Measurements from ENCODE around the gene DSTN. TPM values are rescaled to one million over a fixed set of nuclear protein-coding genes. Genes with fewer than 3 reads are reported as not detected.

Gene DSTN
- total and polyA plus RNA-seq, 2 donors (not counting 3 experiments of a cell fraction or from before 2014, with no cell fraction given) = 66.1 to 300 TPM

- intact Hi-C loops (cut with micrococcal nuclease) = no loop called here
- no peak for TF ChIP-seq EZH2 (IDR thresholded peaks at IDR 0.05; ENCODE audit: borderline replicate concordance, low read depth, low read length, severe bottlenecking)
- TF ChIP-seq MYC (IDR thresholded peaks at IDR 0.05; ENCODE audit: low read depth, low read length) = no peak
- TF ChIP-seq FOS (IDR thresholded peaks at IDR 0.05; ENCODE audit: borderline replicate concordance, insufficient read depth, low read length) = no peak
- no peak for TF ChIP-seq MAX (IDR thresholded peaks at IDR 0.05; ENCODE audit: insufficient read depth, insufficient read length)
- TF ChIP-seq JUN (IDR thresholded peaks at IDR 0.05; ENCODE audit: borderline replicate concordance, insufficient read depth, insufficient read length, low read depth) = no peak
- no peak for TF ChIP-seq CTCF (IDR thresholded peaks at IDR 0.05; ENCODE audit: extremely low read depth in 1 of 2, insufficient read depth in 1 of 2, low read depth in 1 of 2, low read length in 2 of 2)
- Histone ChIP-seq H3K27ac (ENCODE audit: insufficient read depth, low read depth, low read length) (no peak overlapping the region), H2AFZ (ENCODE audit: low read depth, low read length) (no peak overlapping the region), H3K9me3 (replicated peaks; ENCODE audit: control insufficient read depth, insufficient read depth, low read length) (no peaks in the 10 kb centered on the region), H3K9me1 (replicated peaks; ENCODE audit: control insufficient read depth, extremely low read depth, insufficient read depth, low read length) (no peaks in the 10 kb centered on the region), H3K79me2 (ENCODE audit: control insufficient read depth, insufficient read depth, low read length) (peaks cover 4% of the 10 kb centered on the region), H4K20me1 (replicated peaks; ENCODE audit: control insufficient read depth, extremely low read depth, insufficient read depth, low read length) (no peaks in the 10 kb centered on the region), H3K9ac (replicated peaks; ENCODE audit: extremely low read depth, insufficient read depth, low read length) (no peak overlapping the region), H3K36me3 (ENCODE audit: control insufficient read depth in 2 of 2, extremely low read depth in 1 of 2, insufficient read depth in 2 of 2, low read length in 2 of 2) (no peaks in the 10 kb centered on the region), H3K4me3 (replicated peaks in 1 of 3; ENCODE audit: insufficient read depth in 1 of 3, low read depth in 1 of 3, low read length in 3 of 3) (no peak overlapping the region), H3K4me2 (ENCODE audit: insufficient read depth, low read length) (no peak overlapping the region), H3K4me1 (ENCODE audit: control insufficient read depth, extremely low read depth, insufficient read depth, low read length) (peaks cover 12% of the 10 kb centered on the region), H3K27me3 (ENCODE audit: control insufficient read depth in 2 of 2, insufficient read depth in 2 of 2, low read length in 2 of 2) (no peaks in the 10 kb centered on the region)
- dilution Hi-C loops (cut with MboI; ENCODE audit: extremely low pct_ligation_motif_present, low sequenced_read_pairs) = no loop called here
- BruUV-seq (replicated peaks) = no TSS peak
- FAIRE-seq (no peak), DNase-seq (ENCODE audit: low read depth, low spot score) (no peak)
- ChIA-PET CTCF (interaction anchor here (0.6 to 0.7 kb wide), 2 partner anchors 27 to 29 kb away, joined by 3 read pairs; no protein-coding TSS in a partner anchor), POLR2A (interaction anchor here (0.7 kb wide), 1 partner anchor 18 kb away, joined by 3 read pairs; no protein-coding TSS in a partner anchor)
Measured at GRCh38 chr20:17565169-17565845, 4.6 kb upstream of the DSTN start.

All from endothelial cell of umbilical vein (primary cell).